K562 (cell line): ENCODE measurements around the gene ZACN. TPM values are rescaled to one million over a fixed set of nuclear protein-coding genes. Genes with fewer than 3 reads are reported as not detected.

Experiments used
- BDP1 ChIP-seq: IDR thresholded peaks from 3 replicates; pipeline ENCODE4 v1.6.1; 2011; ENCODE audit not compliant: insufficient read length, insufficient read depth
- BMI1 ChIP-seq: fragments of 150-350 bp; IDR thresholded peaks from 2 replicates; pipeline ENCODE4 v1.6.1; 2014; ENCODE audit warnings: low read length
- BRF1 ChIP-seq: IDR thresholded peaks from 3 replicates; pipeline ENCODE4 v1.6.1; 2011; ENCODE audit warnings: borderline replicate concordance, mild to moderate bottlenecking; ENCODE audit not compliant: insufficient read length; ENCODE audit errors: extremely low read depth
- GABPB2 ChIP-seq: fragments of 250-450 bp; sonication (Bioruptor Pico); conservative IDR thresholded peaks from 2 replicates; pipeline ENCODE4 v1.5.1; 2021; ENCODE audit warnings: mild to moderate bottlenecking
- HDGF ChIP-seq: fragments of 450-650 bp; IDR thresholded peaks from 2 replicates; pipeline ENCODE4 v1.6.1; 2016
- HLTF ChIP-seq: fragments of 450-650 bp; IDR thresholded peaks from 2 replicates; pipeline ENCODE4 v1.6.1; 2016
- HNRNPH1 ChIP-seq: fragments of 200-400 bp; formaldehyde crosslinking; optimal IDR thresholded peaks from 2 replicates; pipeline ENCODE3; 2017; ENCODE audit warnings: low read depth, mild to moderate bottlenecking, low read length, moderate library complexity
- MTA3 ChIP-seq: fragments of 450-650 bp; formaldehyde crosslinking; IDR thresholded peaks from 2 replicates; pipeline ENCODE4 v1.6.1; 2017; ENCODE audit warnings: mild to moderate bottlenecking, borderline replicate concordance
- NCOA2 ChIP-seq, 2 experiments: fragments of 450-650 bp; IDR thresholded peaks; 2 replicates each; pipeline ENCODE4 v1.6.1; 2018; ENCODE audit warnings: mild to moderate bottlenecking in 2 of 2, moderate library complexity in 1 of 2; ENCODE audit not compliant: partially characterized antibody in 2 of 2
- NFE2L1 ChIP-seq: fragments of 450-650 bp; IDR thresholded peaks from 2 replicates; pipeline ENCODE4 v1.6.1; 2016; ENCODE audit warnings: missing genetic modification characterization, low read depth, mild to moderate bottlenecking, missing compliant biosample characterization, moderate library complexity, borderline replicate concordance
- RB1 ChIP-seq: fragments of 450-650 bp; IDR thresholded peaks from 2 replicates; pipeline ENCODE4 v1.6.1; 2017; ENCODE audit warnings: low read depth, mild to moderate bottlenecking
- SPI1 ChIP-seq: IDR thresholded peaks from 2 replicates; pipeline ENCODE4 v1.6.1; 2011; ENCODE audit warnings: low read depth, low read length, control low read depth, borderline replicate concordance
- SRSF7 ChIP-seq: fragments of 200-400 bp; formaldehyde crosslinking; optimal IDR thresholded peaks from 2 replicates; pipeline ENCODE3; 2017; ENCODE audit warnings: mild to moderate bottlenecking, low read depth, low read length
- ZNF133 ChIP-seq: fragments of 250-450 bp; sonication (Bioruptor Pico); IDR thresholded peaks from 2 replicates; pipeline ENCODE4 v1.4.0; 2020; ENCODE audit warnings: mild to moderate bottlenecking
- ZNF165 ChIP-seq: fragments of 250-450 bp; sonication (Bioruptor Pico); IDR thresholded peaks from 2 replicates; pipeline ENCODE4 v1.4.0; 2020; ENCODE audit warnings: borderline replicate concordance
- ZNF212 ChIP-seq: fragments of 450-650 bp; formaldehyde crosslinking; IDR thresholded peaks from 2 replicates; pipeline ENCODE4 v1.4.0; 2020; ENCODE audit warnings: mild to moderate bottlenecking
- polyA plus RNA-seq, 8 experiments: library from polyadenylated mRNA; depleted of rRNA in 4 of 8; stranded (reverse) in 5 of 8; unstranded in 3 of 8; fragments of >200 nt; fragmentation: Nextera tagmentation in 2 of 8; fragmentation: Illumina TruSeq in 1 of 8; extraction: Ambion mirVana in 2 of 8; extraction: Trizol in 1 of 8; gene quantifications; 2 replicates each; pipeline versions ENCODE4 v1.2.1 to v1.2.3, GENCODE V29; 2011 to 2014; ENCODE audit warnings: inconsistent platforms in 1 of 8, missing spikeins in 1 of 8
- total RNA-seq, 7 experiments: library from RNA; depleted of rRNA in 6 of 7; stranded (reverse); fragments of >200 nt in 6 of 7; fragmentation: Illumina TruSeq in 2 of 7; extraction: Trizol in 2 of 7; gene quantifications; 2 replicates each; pipeline versions ENCODE4 v1.2.1 to v1.2.3, GENCODE V29; 2011 to 2021; ENCODE audit warnings: low replicate concordance in 1 of 7
- TF ChIP-seq, protein P1 (sequence below): sonication (generic); formaldehyde crosslinking; IDR thresholded peaks from 2 replicates; pipeline ENCODE4 v1.8.1; 2023; ENCODE audit warnings: mild to moderate bottlenecking, missing genetic modification reagents, moderate library complexity
- TF ChIP-seq, protein P2 (sequence below): sonication (generic); formaldehyde crosslinking; IDR thresholded peaks from 2 replicates; pipeline ENCODE4 v1.8.0; 2022; ENCODE audit warnings: mild to moderate bottlenecking, missing genetic modification reagents, borderline replicate concordance
- TF ChIP-seq, protein P3 (sequence below): IDR thresholded peaks from 2 replicates; pipeline ENCODE4 v1.6.1; 2011; ENCODE audit not compliant: insufficient read length; ENCODE audit errors: extremely low read depth
- TF ChIP-seq, protein P4 (sequence below): fragments of 200-800 bp; sonication (Bioruptor generic); IDR thresholded peaks from 2 replicates; pipeline ENCODE4 v1.6.1; 2017; ENCODE audit warnings: missing genetic modification characterization, missing compliant biosample characterization

ZACN gene
- total and polyA plus RNA-seq, 9 of the 15 experiments (the other 6 are each of a cell fraction or from before 2014, with no cell fraction given) = 0.07 TPM; not detected in 8

DNA sequence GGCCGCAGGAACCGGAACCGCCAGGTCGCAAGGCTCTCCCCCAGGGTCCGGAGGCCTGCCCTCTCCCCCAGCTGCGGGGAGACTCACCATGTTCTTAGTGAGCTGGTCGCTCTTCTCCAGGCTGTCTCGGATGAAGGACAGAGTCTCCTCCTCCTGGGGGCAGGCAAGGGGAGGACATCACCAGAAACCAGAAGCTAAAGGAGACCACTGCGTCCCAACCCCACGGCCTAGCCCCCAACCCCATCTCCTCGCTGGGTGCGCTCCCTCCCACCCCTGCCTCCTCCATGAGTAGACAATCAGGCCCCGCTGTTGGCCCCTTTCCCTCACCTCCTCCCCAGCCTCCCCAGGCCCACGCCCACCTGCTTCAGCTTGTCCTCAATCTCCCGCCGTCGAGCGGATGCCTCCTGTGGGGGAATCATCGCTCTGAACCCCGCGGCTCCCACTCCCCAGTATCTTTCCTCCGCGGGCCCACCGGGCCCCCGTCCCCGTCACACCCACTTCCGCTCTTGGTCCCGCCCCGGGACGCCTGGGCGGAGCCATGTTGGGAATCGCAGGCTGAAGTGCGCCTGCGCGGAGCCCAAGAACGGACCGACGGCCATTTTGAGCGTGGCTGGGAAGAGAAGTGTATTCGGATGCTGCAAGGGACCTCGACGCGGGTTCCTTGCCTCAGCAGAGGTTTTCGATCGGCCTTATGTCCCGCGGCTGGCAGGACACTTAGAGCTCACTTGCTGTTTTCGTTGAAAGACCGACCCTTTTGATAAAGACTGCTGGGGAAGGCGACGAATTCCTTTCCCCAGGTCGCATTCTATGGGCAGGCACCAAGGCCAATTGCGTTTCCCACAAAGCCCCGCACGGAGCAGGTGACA lies 24.5 kb downstream of the ZACN start, which contains the start of gene EXOC7 (continued):
- TF ChIP-seq, protein P1, sequence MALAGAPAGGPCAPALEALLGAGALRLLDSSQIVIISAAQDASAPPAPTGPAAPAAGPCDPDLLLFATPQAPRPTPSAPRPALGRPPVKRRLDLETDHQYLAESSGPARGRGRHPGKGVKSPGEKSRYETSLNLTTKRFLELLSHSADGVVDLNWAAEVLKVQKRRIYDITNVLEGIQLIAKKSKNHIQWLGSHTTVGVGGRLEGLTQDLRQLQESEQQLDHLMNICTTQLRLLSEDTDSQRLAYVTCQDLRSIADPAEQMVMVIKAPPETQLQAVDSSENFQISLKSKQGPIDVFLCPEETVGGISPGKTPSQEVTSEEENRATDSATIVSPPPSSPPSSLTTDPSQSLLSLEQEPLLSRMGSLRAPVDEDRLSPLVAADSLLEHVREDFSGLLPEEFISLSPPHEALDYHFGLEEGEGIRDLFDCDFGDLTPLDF (CRISPR knock-in tag) = no peak
- TF ChIP-seq RB1 = peak; percentile 34; the same call in 1 of the 2 replicates
- no peak for TF ChIP-seq ZNF212 (CRISPR knock-in tag)
- no peak for TF ChIP-seq BMI1
- no peak for TF ChIP-seq SRSF7
- TF ChIP-seq BRF1 = no peak
- TF ChIP-seq HNRNPH1 = no peak
- TF ChIP-seq HLTF = peak; percentile 52; the same call in 1 of the 2 replicates
- TF ChIP-seq, protein P2, sequence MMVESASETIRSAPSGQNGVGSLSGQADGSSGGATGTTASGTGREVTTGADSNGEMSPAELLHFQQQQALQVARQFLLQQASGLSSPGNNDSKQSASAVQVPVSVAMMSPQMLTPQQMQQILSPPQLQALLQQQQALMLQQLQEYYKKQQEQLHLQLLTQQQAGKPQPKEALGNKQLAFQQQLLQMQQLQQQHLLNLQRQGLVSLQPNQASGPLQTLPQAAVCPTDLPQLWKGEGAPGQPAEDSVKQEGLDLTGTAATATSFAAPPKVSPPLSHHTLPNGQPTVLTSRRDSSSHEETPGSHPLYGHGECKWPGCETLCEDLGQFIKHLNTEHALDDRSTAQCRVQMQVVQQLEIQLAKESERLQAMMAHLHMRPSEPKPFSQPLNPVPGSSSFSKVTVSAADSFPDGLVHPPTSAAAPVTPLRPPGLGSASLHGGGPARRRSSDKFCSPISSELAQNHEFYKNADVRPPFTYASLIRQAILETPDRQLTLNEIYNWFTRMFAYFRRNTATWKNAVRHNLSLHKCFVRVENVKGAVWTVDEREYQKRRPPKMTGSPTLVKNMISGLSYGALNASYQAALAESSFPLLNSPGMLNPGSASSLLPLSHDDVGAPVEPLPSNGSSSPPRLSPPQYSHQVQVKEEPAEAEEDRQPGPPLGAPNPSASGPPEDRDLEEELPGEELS (CRISPR knock-in tag) = no peak
- TF ChIP-seq MTA3 = peak; percentile 65; the same call in 1 of the 2 replicates
- TF ChIP-seq GABPB2 (CRISPR knock-in tag) = no peak
- TF ChIP-seq NCOA2 (IDR thresholded peaks at IDR 0.05; ENCODE audit: partially characterized antibody in 2 of 2) = no peak
- TF ChIP-seq, protein P3, sequence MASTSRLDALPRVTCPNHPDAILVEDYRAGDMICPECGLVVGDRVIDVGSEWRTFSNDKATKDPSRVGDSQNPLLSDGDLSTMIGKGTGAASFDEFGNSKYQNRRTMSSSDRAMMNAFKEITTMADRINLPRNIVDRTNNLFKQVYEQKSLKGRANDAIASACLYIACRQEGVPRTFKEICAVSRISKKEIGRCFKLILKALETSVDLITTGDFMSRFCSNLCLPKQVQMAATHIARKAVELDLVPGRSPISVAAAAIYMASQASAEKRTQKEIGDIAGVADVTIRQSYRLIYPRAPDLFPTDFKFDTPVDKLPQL = no peak
- TF ChIP-seq SPI1 = peak; percentile 96
- TF ChIP-seq ZNF165 = no peak
- no peak for TF ChIP-seq BDP1
- no peak for TF ChIP-seq NFE2L1 (tag)
- TF ChIP-seq, protein P4, sequence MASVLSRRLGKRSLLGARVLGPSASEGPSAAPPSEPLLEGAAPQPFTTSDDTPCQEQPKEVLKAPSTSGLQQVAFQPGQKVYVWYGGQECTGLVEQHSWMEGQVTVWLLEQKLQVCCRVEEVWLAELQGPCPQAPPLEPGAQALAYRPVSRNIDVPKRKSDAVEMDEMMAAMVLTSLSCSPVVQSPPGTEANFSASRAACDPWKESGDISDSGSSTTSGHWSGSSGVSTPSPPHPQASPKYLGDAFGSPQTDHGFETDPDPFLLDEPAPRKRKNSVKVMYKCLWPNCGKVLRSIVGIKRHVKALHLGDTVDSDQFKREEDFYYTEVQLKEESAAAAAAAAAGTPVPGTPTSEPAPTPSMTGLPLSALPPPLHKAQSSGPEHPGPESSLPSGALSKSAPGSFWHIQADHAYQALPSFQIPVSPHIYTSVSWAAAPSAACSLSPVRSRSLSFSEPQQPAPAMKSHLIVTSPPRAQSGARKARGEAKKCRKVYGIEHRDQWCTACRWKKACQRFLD (CRISPR knock-in tag) = no peak
- no peak for TF ChIP-seq ZNF133 (CRISPR knock-in tag)
- no peak for TF ChIP-seq HDGF
